Ovary (tissue), 3 donors: Measurements from ENCODE around the gene CHCHD1.

Experiments used
- POLR2A ChIP-seq: fragments of 450-650 bp; IDR thresholded peaks from one replicate; pipeline ENCODE4 v1.6.1; 2017; ENCODE audit warnings: antibody characterized with exemption, mild to moderate bottlenecking, moderate library complexity
- TF ChIP-seq, protein P1 (sequence below), 3 donors: fragments of 450-650 bp in 2 of 3; fragments of 200-600 bp in 1 of 3; IDR thresholded peaks; one replicate each; pipeline versions ENCODE4 v1.5.1 to v1.8.0; 2016 to 2022; ENCODE audit warnings: antibody characterized with exemption in 3 of 3, mild to moderate bottlenecking in 1 of 3
- donor health status: DM: no; HTN: no; CAD: no.

GRCh38 chr10:73824146-73824725, 42.4 kb downstream of the CHCHD1 start:
- TF ChIP-seq, protein P1, sequence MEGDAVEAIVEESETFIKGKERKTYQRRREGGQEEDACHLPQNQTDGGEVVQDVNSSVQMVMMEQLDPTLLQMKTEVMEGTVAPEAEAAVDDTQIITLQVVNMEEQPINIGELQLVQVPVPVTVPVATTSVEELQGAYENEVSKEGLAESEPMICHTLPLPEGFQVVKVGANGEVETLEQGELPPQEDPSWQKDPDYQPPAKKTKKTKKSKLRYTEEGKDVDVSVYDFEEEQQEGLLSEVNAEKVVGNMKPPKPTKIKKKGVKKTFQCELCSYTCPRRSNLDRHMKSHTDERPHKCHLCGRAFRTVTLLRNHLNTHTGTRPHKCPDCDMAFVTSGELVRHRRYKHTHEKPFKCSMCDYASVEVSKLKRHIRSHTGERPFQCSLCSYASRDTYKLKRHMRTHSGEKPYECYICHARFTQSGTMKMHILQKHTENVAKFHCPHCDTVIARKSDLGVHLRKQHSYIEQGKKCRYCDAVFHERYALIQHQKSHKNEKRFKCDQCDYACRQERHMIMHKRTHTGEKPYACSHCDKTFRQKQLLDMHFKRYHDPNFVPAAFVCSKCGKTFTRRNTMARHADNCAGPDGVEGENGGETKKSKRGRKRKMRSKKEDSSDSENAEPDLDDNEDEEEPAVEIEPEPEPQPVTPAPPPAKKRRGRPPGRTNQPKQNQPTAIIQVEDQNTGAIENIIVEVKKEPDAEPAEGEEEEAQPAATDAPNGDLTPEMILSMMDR (IDR thresholded peaks at IDR 0.05): no peak
- no peak for TF ChIP-seq POLR2A
